DMS53 (cell line): Measurements from ENCODE around the gene WNT16.
A peak's percentile ranks its signal among the peaks of the same experiment; 100 is the strongest.
"Not testable (repeated sequence)": the region's sequence is repeated elsewhere in the genome, so short reads cannot be mapped to it uniquely, and the experiment has no call there.

ENCODE experiments used
- DNase-seq: peaks from one replicate; lab custom pipeline; 2025; lab: John Stamatoyannopoulos, UW

The WNT16 gene

GRCh38 chr7:121306565-121306964, 22.2 kb upstream of the WNT16 start:
- DNase-seq = no peak

- DNase-seq = no peak
Observed at GRCh38 chr7:121307021-121307574, 21.7 kb upstream of the WNT16 start.

GRCh38 chr7:121313220-121313792, 15.5 kb upstream of the WNT16 start:
- DNase-seq = peak; percentile 47

- peak; percentile 88 for DNase-seq
Observed at GRCh38 chr7:121313793-121314676, 14.8 kb upstream of the WNT16 start.

GRCh38 chr7:121315170-121315569, 13.6 kb upstream of the WNT16 start:
- DNase-seq = not testable (repeated sequence)

- DNase-seq = peak; percentile 55
Observed at GRCh38 chr7:121322460-121322859, 6.3 kb upstream of the WNT16 start.

- no peak for DNase-seq
Observed at GRCh38 chr7:121323515-121324302, 5.1 kb upstream of the WNT16 start.

GRCh38 chr7:121327671-121328070, 1.1 kb upstream of the WNT16 start:
- no peak for DNase-seq

GRCh38 chr7:121329191-121330052, 622 bp downstream of the WNT16 start:
- DNase-seq = peak; percentile 89

- DNase-seq = peak; percentile 71
Observed at GRCh38 chr7:121330053-121330833, 1.4 kb downstream of the WNT16 start.

- DNase-seq = no peak
Observed at GRCh38 chr7:121331048-121331447, 2.2 kb downstream of the WNT16 start.

GRCh38 chr7:121331574-121331973, 2.8 kb downstream of the WNT16 start:
- DNase-seq = no peak

- DNase-seq = no peak
Observed at GRCh38 chr7:121334376-121334775, 5.6 kb downstream of the WNT16 start.

- DNase-seq = no peak
Observed at GRCh38 chr7:121334875-121335648, 6.3 kb downstream of the WNT16 start.

GRCh38 chr7:121336579-121336978, 7.8 kb downstream of the WNT16 start:
- no peak for DNase-seq

GRCh38 chr7:121337398-121337797, 8.6 kb downstream of the WNT16 start:
- DNase-seq = peak; percentile 57

- DNase-seq = no peak
Observed at GRCh38 chr7:121339082-121339481, 10.3 kb downstream of the WNT16 start.

- no peak for DNase-seq
Observed at GRCh38 chr7:121341933-121342332, 13.1 kb downstream of the WNT16 start.

- no peak for DNase-seq
Observed at GRCh38 chr7:121342631-121343030, 13.8 kb downstream of the WNT16 start.

GRCh38 chr7:121343302-121343701, 14.5 kb downstream of the WNT16 start:
- DNase-seq = no peak
